EL (cell line): ENCODE measurements around the gene CYP4F8.

Experiments used
- DNase-seq: peaks from one replicate; pipeline ENCODE4 v3.0.0-alpha.2; 2016

CYP4F8 gene

GRCh38 chr19:15616627-15617270 lies 1.7 kb downstream of the CYP4F8 start:
- DNase-seq: no peak

- DNase-seq: no peak
Measured at GRCh38 chr19:15618321-15618720, 3.3 kb downstream of the CYP4F8 start.

- no peak for DNase-seq
Measured at GRCh38 chr19:15621801-15622200, 6.8 kb downstream of the CYP4F8 start.

GRCh38 chr19:15622991-15623390 lies 8.0 kb downstream of the CYP4F8 start:
- no peak for DNase-seq

GRCh38 chr19:15623711-15624318 lies 8.8 kb downstream of the CYP4F8 start:
- no peak for DNase-seq

- no peak for DNase-seq
Measured at GRCh38 chr19:15628236-15629002, 13.4 kb downstream of the CYP4F8 start.

GRCh38 chr19:15629003-15629880 lies 14.2 kb downstream of the CYP4F8 start:
- DNase-seq: peak; percentile 43

GRCh38 chr19:15631817-15632216 lies 16.8 kb downstream of the CYP4F8 start:
- DNase-seq: peak; percentile 14

- DNase-seq: no peak
Measured at GRCh38 chr19:15633082-15633835, 18.2 kb downstream of the CYP4F8 start.

GRCh38 chr19:15634105-15634504 lies 19.1 kb downstream of the CYP4F8 start:
- DNase-seq: no peak

GRCh38 chr19:15635016-15635805 lies 20.2 kb downstream of the CYP4F8 start:
- DNase-seq: no peak

- no peak for DNase-seq
Measured at GRCh38 chr19:15636026-15636425, 21.0 kb downstream of the CYP4F8 start.

GRCh38 chr19:15639596-15639995 lies 24.6 kb downstream of the CYP4F8 start:
- DNase-seq: no peak

- DNase-seq: peak; percentile 16
Measured at GRCh38 chr19:15640294-15640903, 25.4 kb downstream of the CYP4F8 start, which contains the start of gene CYP4F3. Gene CYP4F3 (plus strand): TSS chr19:15640897. CDS start chr19:15641416, 519 bp downstream.

GRCh38 chr19:15640904-15641597 lies 26.0 kb downstream of the CYP4F8 start:
- no peak for DNase-seq

GRCh38 chr19:15641901-15642491 lies 27.0 kb downstream of the CYP4F8 start:
- DNase-seq: no peak

- DNase-seq: no peak
Measured at GRCh38 chr19:15642807-15643206, 27.8 kb downstream of the CYP4F8 start.

GRCh38 chr19:15643387-15643786 lies 28.4 kb downstream of the CYP4F8 start:
- no peak for DNase-seq

- no peak for DNase-seq
Measured at GRCh38 chr19:15644066-15644741, 29.2 kb downstream of the CYP4F8 start.
